GM19043 (cell line): ENCODE data around the gene ARL6IP6.
A peak's percentile ranks its signal among the peaks of the same experiment; 100 is the strongest.
"Not testable (repeated sequence)": the region's sequence is repeated elsewhere in the genome, so short reads cannot be mapped to it uniquely, and the experiment has no call there.

Experiments used
- ATAC-seq: cut with Tn5 transposase; IDR thresholded peaks from one replicate; pipeline ENCODE4 v1.9.1; 2021; ENCODE audit warnings: low read depth; ENCODE audit not compliant: unreplicated experiment

Gene ARL6IP6

GRCh38 chr2:152720794-152721193 is 2.4 kb downstream of the ARL6IP6 start:
- no peak for ATAC-seq

DNA sequence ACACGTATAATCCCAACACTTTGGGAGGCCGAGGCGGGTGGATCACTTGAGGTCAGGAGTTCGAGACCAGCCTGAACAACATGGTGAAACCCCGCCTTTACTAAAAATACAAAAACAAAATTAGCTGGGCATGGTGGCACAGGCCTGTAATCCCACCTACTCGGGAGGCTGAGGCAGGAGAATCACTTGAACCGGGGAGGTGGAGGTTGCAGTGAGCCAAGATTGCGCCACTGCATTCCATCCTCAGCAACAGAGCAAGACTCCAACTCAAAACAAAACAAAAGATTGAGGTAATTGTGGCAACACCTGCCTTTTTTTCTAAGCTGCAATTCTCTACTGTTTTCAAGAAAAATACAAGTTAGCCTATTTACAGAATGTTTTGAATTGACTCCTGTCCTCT is 4.2 kb downstream of the ARL6IP6 start:
- not testable (repeated sequence) for ATAC-seq

- ATAC-seq, result no peak
Measured at GRCh38 chr2:152723918-152724317, 5.5 kb downstream of the ARL6IP6 start.

DNA sequence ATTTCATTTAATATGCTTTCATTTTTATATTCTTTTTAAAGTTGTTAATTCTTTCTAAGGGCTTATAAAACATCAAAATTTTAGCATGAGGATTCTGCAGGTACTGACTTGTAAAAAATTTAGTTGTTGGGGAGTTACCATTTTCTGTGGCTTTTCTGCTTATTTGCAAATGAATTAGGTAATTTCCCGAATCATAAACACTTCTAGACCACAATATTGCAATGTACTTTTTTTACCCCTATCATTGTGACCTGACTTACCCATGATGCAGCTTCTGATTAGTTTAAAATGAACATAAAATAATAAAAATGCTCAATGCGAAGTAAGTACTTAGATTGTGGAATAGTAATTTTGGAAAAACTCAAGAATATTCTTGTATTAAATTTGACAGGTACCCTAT is 11.4 kb downstream of the ARL6IP6 start:
- ATAC-seq, result no peak

DNA sequence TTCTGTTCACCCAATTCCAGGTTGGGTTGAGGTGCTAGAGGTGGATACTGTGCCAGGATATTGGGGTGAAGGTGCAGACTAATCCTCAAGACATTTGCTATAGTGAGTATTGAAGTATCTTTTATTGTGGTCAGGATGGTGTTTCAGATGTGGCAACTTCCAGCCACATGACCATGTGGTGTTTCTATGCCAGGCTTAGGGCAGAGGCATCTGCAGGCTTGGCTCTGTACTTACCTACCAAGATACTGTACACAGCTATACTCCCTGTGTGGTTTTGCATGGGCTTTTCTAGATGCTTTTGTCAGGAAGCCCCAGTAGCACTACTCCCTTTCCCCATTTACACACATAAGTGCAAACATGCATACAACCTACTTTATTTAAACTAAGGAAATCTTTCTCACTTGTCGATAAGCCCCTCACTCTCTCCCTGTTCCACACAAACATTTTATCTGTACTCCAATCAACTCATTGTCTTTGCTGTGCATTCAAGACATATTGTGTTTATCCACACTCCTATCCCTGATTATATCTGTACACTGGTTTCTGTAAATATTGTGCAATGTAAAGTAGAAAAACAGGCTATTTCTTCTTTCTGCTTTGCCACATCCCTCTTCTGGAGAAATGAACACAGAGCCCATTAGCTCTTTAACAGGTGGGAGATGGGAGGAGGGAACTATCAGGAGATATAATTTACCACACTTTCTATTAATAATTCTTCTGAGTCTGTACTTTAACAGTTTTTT is 12.3 kb downstream of the ARL6IP6 start:
- peak; percentile 67 for ATAC-seq

DNA sequence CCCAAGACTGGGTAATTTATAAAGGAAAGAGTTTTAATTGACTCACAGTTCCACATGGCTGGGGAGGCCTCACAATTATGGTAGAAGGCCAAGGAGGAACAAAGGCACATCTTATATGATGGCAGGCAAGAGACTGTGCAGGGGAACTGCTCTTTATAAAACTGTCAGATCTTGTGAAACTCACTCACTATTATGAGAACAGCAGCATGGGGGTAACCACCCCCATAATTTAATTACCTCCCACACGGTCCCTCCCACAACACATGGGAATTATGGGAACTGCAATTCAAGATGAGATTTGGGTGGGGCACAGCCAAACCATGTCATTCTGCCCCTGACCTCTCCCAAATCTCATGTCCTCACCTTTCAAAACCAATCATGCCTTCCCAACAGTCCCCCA is 19.1 kb downstream of the ARL6IP6 start:
- not testable (repeated sequence) for ATAC-seq

DNA sequence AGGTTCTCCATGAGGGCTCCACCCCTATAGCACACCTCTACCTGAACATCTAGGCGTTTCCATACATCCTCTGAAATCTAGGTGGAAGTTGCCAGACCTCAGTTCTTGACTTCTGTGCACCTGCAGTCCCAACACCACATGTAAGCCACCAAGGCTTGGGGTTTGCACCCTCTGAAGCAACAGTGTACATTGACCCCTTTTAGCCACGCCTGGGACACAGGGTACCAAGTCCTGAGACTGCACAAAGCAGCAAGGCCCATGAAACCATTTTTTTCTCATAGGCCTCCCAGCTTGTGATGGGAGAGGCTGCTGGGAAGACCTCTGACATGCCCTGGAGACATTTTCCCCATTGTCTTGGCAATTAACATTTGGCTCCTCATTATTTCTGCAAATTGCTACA is 20.0 kb downstream of the ARL6IP6 start:
- no peak for ATAC-seq

GRCh38 chr2:152739705-152740104 is 21.3 kb downstream of the ARL6IP6 start:
- ATAC-seq, result not testable (repeated sequence)

GRCh38 chr2:152740743-152741328 is 22.4 kb downstream of the ARL6IP6 start:
- peak; percentile 88 for ATAC-seq

DNA sequence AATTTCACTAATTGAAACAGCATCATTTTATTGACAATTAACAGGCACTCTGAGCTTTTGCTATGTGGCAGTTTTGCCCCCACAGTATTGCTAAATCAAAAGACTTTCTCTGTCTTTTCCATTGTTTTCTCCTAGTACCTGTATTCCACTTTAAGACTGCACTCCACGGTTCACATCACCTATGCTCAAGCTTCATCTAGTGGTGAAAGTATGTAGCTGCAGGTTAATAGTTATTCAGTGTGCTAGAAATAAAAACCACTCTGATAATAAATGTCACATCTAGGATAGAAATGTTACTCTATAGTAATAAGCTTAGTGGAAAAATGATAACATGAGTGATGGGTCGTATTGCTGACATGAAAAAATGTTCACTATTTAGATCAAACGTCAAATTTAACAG is 24.6 kb downstream of the ARL6IP6 start:
- ATAC-seq, result peak; percentile 62

GRCh38 chr2:152747751-152748150 is 29.3 kb downstream of the ARL6IP6 start:
- not testable (repeated sequence) for ATAC-seq

DNA sequence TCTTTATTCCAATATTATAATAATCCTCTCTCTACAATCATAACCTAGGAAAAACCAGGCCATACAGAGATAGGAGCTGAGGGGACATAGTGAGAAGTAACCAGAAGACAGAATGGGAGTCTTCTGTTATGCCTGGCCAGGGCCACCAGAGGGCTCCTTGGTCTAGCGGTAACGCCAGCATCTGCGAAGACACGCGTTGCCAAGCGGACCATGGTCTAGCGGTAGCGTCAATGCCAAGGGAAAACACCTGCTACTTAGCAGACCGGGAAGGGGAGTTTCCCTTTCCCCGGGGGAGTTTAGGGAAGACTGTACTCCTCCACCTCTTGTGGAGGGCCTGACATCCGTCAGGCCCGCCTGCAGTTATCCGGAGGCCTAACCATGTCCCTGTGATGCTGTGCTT is 36.6 kb downstream of the ARL6IP6 start:
- ATAC-seq, result no peak

GRCh38 chr2:152759290-152760072 is 41.1 kb downstream of the ARL6IP6 start:
- no peak for ATAC-seq

DNA sequence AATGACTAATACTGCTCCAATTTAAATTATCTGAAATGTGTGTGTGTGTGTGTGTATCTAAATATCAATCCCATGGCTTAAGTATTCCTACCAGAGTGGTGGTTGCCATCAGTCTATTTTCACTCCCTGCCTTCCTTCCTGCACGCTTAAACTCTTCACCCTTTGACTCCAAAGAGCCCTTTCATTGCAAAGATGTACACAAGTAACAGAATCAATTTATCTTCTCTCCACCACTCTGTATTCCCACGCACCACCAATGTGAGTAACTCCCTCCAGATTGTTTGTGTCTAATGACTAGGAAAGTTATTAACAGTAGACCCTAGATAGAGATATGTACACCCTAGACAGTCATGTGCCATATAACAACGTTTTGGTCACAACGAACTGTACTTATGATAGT is 42.8 kb downstream of the ARL6IP6 start:
- ATAC-seq, result no peak

DNA sequence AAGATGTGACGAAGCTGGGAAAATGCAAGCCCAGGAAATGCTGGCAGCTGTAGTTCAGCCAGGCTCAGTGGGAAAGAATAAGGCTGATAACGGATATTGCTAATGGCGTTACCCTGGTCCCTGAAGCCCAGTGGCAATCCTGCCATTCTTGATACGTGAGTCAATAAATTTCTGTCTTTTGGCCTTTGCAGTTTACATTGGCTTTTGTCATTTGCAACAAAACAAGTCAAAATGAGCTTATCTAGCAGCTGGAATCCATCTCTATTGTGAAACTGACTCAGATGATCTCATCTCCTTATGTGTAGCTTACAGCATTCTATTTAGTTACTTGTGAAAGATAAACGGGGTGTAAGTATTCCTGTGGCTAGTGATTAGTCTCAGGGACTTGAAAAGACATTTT is 43.8 kb downstream of the ARL6IP6 start:
- no peak for ATAC-seq

GRCh38 chr2:152763208-152763607 is 44.8 kb downstream of the ARL6IP6 start:
- ATAC-seq, result not testable (repeated sequence)

DNA sequence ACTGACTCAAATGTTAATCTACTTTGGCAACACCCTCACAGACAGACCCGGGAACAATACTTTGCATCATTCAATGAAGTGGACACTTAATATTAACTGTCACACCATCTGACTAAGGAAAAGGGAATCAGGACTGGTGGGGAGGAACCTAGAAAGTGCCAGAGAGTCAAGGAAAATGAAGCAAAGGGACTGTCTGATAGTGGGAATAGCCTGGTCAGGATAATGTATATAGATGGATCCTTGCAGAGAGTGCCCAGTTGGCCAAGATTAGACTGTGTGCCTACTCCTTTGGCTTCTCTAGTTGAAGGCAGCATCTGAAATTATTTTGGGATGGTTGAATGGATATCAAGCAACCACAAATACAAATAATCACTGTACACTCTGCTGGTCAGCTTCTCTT is 45.2 kb downstream of the ARL6IP6 start:
- ATAC-seq, result no peak

DNA sequence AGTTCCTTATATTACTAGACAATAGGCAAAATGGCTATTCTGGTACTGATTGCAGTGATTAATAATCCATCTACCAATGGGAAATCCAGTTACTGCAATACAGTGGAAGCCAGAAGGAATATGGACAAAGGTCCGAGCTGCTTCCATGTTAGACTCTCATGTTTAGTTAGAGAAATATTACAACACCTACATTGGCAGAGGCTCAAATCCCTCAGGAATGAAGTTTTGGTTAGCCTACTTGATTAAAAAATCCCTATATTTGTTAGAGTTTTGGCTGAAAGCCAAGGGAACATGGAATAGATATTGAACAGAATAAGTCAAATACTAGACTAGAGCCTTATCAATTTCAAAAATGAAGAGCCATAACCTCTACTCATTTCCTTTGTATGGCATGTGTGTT is 48.5 kb downstream of the ARL6IP6 start:
- ATAC-seq, result no peak

- ATAC-seq, result no peak
Measured at GRCh38 chr2:152781175-152781574, 62.8 kb downstream of the ARL6IP6 start.

- no peak for ATAC-seq
Measured at GRCh38 chr2:152782171-152782570, 63.8 kb downstream of the ARL6IP6 start.

DNA sequence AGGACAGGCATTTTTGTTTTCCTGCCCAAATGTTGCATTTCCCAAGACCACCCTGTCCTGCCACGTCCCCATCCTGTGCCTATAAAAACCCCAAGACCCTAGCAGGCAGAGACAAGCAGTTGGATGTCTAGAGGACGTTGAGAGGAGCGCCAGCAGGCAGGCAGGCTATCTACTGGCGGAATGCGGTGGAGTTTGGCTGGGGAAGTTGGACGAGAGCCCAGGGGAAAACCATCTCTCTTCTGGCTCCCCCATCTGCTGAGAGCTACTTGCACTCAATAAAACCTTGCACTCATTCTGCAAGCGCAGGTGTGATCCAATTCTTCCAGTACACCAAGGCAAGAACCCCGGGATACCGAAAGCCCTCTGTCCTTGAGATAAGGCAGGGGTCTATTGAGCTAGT is 72.5 kb downstream of the ARL6IP6 start:
- ATAC-seq, result no peak

DNA sequence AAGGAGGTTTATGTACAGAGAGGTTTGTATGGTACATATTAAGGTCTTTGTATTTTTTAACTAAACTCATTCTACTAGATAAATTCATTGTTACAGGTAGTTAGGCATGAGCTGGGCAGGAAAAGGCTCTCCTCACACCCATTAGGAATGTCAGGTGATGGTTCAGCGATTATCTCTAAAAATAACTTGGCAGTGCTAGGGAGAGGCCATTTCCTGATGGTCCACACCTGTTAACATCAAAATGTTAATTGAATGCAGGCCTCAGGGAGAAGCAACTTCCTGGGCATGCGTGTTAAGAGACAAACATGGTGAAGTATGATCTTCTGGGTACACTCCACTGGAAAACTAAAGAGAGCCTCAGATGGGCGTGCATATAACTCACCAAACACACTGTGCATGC is 73.6 kb downstream of the ARL6IP6 start:
- no peak for ATAC-seq
